Liver (tissue), 9 donors: Measurements from ENCODE around the gene NUBPL. TPM values are rescaled to one million over a fixed set of nuclear protein-coding genes. Genes with fewer than 3 reads are reported as not detected.

Source experiments
- DNase-seq: peaks from one replicate; pipeline ENCODE4 v3.0.0-alpha.2; 2017; ENCODE audit warnings: low spot score
- H3K27ac ChIP-seq, 2 donors: one replicate each; pipeline ENCODE4 v1.7.0; 2013; ENCODE audit warnings: inconsistent platforms in 2 of 2, low read length in 2 of 2, control low read depth in 1 of 2, low read depth in 1 of 2, mild to moderate bottlenecking in 1 of 2
- H3K27me3 ChIP-seq, 4 donors: one replicate each; pipeline versions ENCODE4 v1.6.1 to v1.7.0; 2013; ENCODE audit warnings: low read length in 3 of 4, inconsistent platforms in 1 of 4, mild to moderate bottlenecking in 1 of 4, moderate library complexity in 1 of 4; ENCODE audit not compliant: control insufficient read depth in 4 of 4, insufficient read depth in 4 of 4
- H3K36me3 ChIP-seq, 4 donors: one replicate each; pipeline versions ENCODE4 v1.6.1 to v1.7.0; 2013; ENCODE audit warnings: low read length in 3 of 4, mild to moderate bottlenecking in 3 of 4, low read depth in 1 of 4, moderate library complexity in 1 of 4; ENCODE audit not compliant: control insufficient read depth in 4 of 4, insufficient read depth in 3 of 4
- H3K4me1 ChIP-seq, 4 donors: one replicate each; pipeline versions ENCODE4 v1.6.1 to v1.7.0; 2013; ENCODE audit warnings: low read length in 3 of 4, mild to moderate bottlenecking in 3 of 4, moderate library complexity in 1 of 4; ENCODE audit not compliant: control insufficient read depth in 4 of 4, insufficient read depth in 4 of 4
- H3K4me3 ChIP-seq, 3 donors: one replicate each; pipeline versions ENCODE4 v1.6.1 to v1.7.0; 2013; ENCODE audit warnings: low read length in 3 of 3, control low read depth in 1 of 3, low read depth in 1 of 3, mild to moderate bottlenecking in 1 of 3
- H3K9ac ChIP-seq, 2 donors: one replicate each; pipeline ENCODE4 v1.7.0; 2013; ENCODE audit warnings: low read length in 2 of 2, mild to moderate bottlenecking in 2 of 2, moderate library complexity in 2 of 2, control low read depth in 1 of 2, low read depth in 1 of 2
- H3K9me3 ChIP-seq, 4 donors: one replicate each; pipeline versions ENCODE4 v1.6.1 to v1.7.0; 2013; ENCODE audit warnings: low read length in 3 of 4; ENCODE audit not compliant: control insufficient read depth in 4 of 4
- ATF3 ChIP-seq: IDR thresholded peaks from 2 replicates; pipeline ENCODE4 v1.6.1; 2016; ENCODE audit warnings: antibody characterized with exemption
- CTCF ChIP-seq: fragments of 150-350 bp; IDR thresholded peaks from 2 replicates; pipeline ENCODE4 v1.5.1; 2017; ENCODE audit warnings: improper control_type of control experiment, low read depth, low read length; ENCODE audit not compliant: missing input control
- EGR1 ChIP-seq, 2 donors: IDR thresholded peaks; 2 replicates each; pipeline ENCODE4 v1.6.1; 2016 to 2018; ENCODE audit warnings: antibody characterized with exemption in 2 of 2, low read depth in 2 of 2
- FOXA1 ChIP-seq: IDR thresholded peaks from 2 replicates; pipeline ENCODE4 v1.6.1; 2016; ENCODE audit warnings: antibody characterized with exemption
- FOXA2 ChIP-seq: IDR thresholded peaks from 2 replicates; pipeline ENCODE4 v1.6.1; 2016; ENCODE audit warnings: antibody characterized with exemption
- GABPA ChIP-seq, 2 donors: IDR thresholded peaks in 1 of 2; conservative IDR thresholded peaks in 1 of 2; 2 replicates each; pipeline ENCODE4 v1.6.1; 2016; ENCODE audit warnings: antibody characterized with exemption in 2 of 2, mild to moderate bottlenecking in 1 of 2, moderate library complexity in 1 of 2
- HNF4A ChIP-seq, 2 donors: conservative IDR thresholded peaks; 2 replicates each; pipeline ENCODE4 v1.6.1; 2016; ENCODE audit warnings: antibody characterized with exemption in 2 of 2, mild to moderate bottlenecking in 2 of 2
- HNF4G ChIP-seq: IDR thresholded peaks from 2 replicates; pipeline ENCODE4 v1.6.1; 2016; ENCODE audit warnings: antibody characterized with exemption
- JUND ChIP-seq, 2 donors: IDR thresholded peaks; 2 replicates each; pipeline ENCODE4 v1.6.1; 2016; ENCODE audit warnings: antibody characterized with exemption in 2 of 2
- MAX ChIP-seq: IDR thresholded peaks from 2 replicates; pipeline ENCODE4 v1.6.1; 2016; ENCODE audit warnings: antibody characterized with exemption
- NR2F2 ChIP-seq: IDR thresholded peaks from 2 replicates; pipeline ENCODE4 v1.6.1; 2016; ENCODE audit warnings: antibody characterized with exemption
- RAD21 ChIP-seq, 2 donors: IDR thresholded peaks; 2 replicates each; pipeline ENCODE4 v1.6.1; 2016; ENCODE audit warnings: antibody characterized with exemption in 2 of 2, mild to moderate bottlenecking in 2 of 2
- REST ChIP-seq: IDR thresholded peaks from 2 replicates; pipeline ENCODE4 v1.6.1; 2016; ENCODE audit warnings: antibody characterized with exemption, mild to moderate bottlenecking
- RXRA ChIP-seq, 2 donors: IDR thresholded peaks; 2 replicates each; pipeline ENCODE4 v1.6.1; 2017 to 2018; ENCODE audit warnings: antibody characterized with exemption in 2 of 2, mild to moderate bottlenecking in 1 of 2
- SP1 ChIP-seq: IDR thresholded peaks from 2 replicates; pipeline ENCODE4 v1.6.1; 2018; ENCODE audit warnings: antibody characterized with exemption, mild to moderate bottlenecking
- TAF1 ChIP-seq: conservative IDR thresholded peaks from 2 replicates; pipeline ENCODE4 v1.6.1; 2016; ENCODE audit warnings: antibody characterized with exemption, mild to moderate bottlenecking
- YY1 ChIP-seq: IDR thresholded peaks from 2 replicates; pipeline ENCODE4 v1.6.1; 2016; ENCODE audit warnings: antibody characterized with exemption, mild to moderate bottlenecking
- ZBTB33 ChIP-seq: IDR thresholded peaks from 2 replicates; pipeline ENCODE4 v1.6.1; 2016; ENCODE audit warnings: antibody characterized with exemption
- WGBS: extraction: QIAGEN DNeasy Blood & Tissue Kit; methylation state at CpG from one replicate; pipeline ENCODE4 v1.1.7; 2013; 5-methylcytosine and 5-hydroxymethylcytosine counted together
- polyA plus RNA-seq, 2 donors: library from polyadenylated mRNA; stranded (reverse) in 1 of 2; unstranded in 1 of 2; fragments of 200-250 nt in 1 of 2; fragments of >200 nt in 1 of 2; fragmentation: Nextera tagmentation in 1 of 2; extraction: Ambion mirVana in 1 of 2; gene quantifications; one replicate each; pipeline versions ENCODE4 v1.2.1 to v1.2.3, GENCODE V29; 2013 to 2015
- total RNA-seq, 2 donors: library from RNA; depleted of rRNA; stranded (reverse); fragments of >200 nt; gene quantifications; one replicate each; pipeline ENCODE4 v1.2.3, GENCODE V29; 2014
- donor health status: healthy.
- donor health status: healthy.
- donor health status: healthy.
- donor health status: healthy.
- donor health status: healthy.

NUBPL gene
- total and polyA plus RNA-seq, 4 donors: 4.2 to 9.3 (median 6.7) TPM

- no peak overlapping the region for H3K27ac ChIP-seq
- no peaks in the 10 kb centered on the region for H3K27me3 ChIP-seq
- H3K36me3 ChIP-seq: no peaks in the 10 kb centered on the region
- no peak overlapping the region for H3K9ac ChIP-seq
- WGBS: 97% methylated on average over 2 of the region's 2 CpGs
- TF ChIP-seq CTCF (no peak), FOXA1 (no peak), RAD21 (IDR thresholded peaks at IDR 0.05) (no peak), JUND (IDR thresholded peaks at IDR 0.05) (no peak), ATF3 (no peak), HNF4A (conservative IDR thresholded peaks at IDR 0.05) (no peak), SP1 (no peak), EGR1 (IDR thresholded peaks at IDR 0.05; ENCODE audit: low read depth in 2 of 2) (no peak), RXRA (IDR thresholded peaks at IDR 0.05) (no peak), GABPA (IDR thresholded peaks at IDR 0.05 in 1 of 2, conservative IDR thresholded peaks at IDR 0.05 in 1 of 2) (no peak), MAX (no peak), TAF1 (no peak), ZBTB33 (no peak), NR2F2 (no peak), HNF4G (no peak), REST (no peak), YY1 (no peak), FOXA2 (no peak)
- DNase-seq: no peak
- H3K4me1 ChIP-seq: peaks cover 0 to 9% (median 2%) of the 10 kb centered on the region in 4 donors
- no peak overlapping the region for H3K4me3 ChIP-seq
- no peaks in the 10 kb centered on the region for H3K9me3 ChIP-seq
Measured at GRCh38 chr14:31564194-31564593, 3.0 kb downstream of the NUBPL start.

GRCh38 chr14:31566456-31566855, 5.3 kb downstream of the NUBPL start:
- H3K27me3 ChIP-seq: no peaks in the 10 kb centered on the region
- no peak overlapping the region for H3K27ac ChIP-seq
- no peak overlapping the region for H3K4me3 ChIP-seq
- no peaks in the 10 kb centered on the region for H3K9me3 ChIP-seq
- no peak overlapping the region for H3K9ac ChIP-seq
- H3K36me3 ChIP-seq: no peaks in the 10 kb centered on the region
- DNase-seq: no peak
- 94% methylated on average over 1 of the region's 1 CpG for WGBS
- TF ChIP-seq EGR1 (IDR thresholded peaks at IDR 0.05; ENCODE audit: low read depth in 2 of 2) (no peak), CTCF (no peak), FOXA2 (no peak), SP1 (no peak), RXRA (IDR thresholded peaks at IDR 0.05) (no peak), FOXA1 (no peak), RAD21 (IDR thresholded peaks at IDR 0.05) (no peak), REST (no peak), YY1 (no peak), HNF4G (no peak), NR2F2 (no peak)
- H3K4me1 ChIP-seq: peaks cover 1 to 4% (median 3%) of the 10 kb centered on the region in 4 donors
